Subcutaneous adipose tissue (tissue), 4 donors: ENCODE measurements around the gene MARCHF5. TPM values are rescaled to one million over a fixed set of nuclear protein-coding genes. Genes with fewer than 3 reads are reported as not detected.

Source experiments
- total RNA-seq, 4 donors: library from RNA; depleted of rRNA; stranded (reverse); fragments of >200 nt; gene quantifications; one replicate each; pipeline ENCODE4 v1.1.0, GENCODE V29; 2016
- TF ChIP-seq, protein P1 (sequence below): fragments of 450-650 bp; IDR thresholded peaks from one replicate; pipeline ENCODE4 v1.5.1; 2016; ENCODE audit warnings: low read depth, mild to moderate bottlenecking, control low read depth, antibody characterized with exemption, moderate library complexity

The MARCHF5 gene
- total RNA-seq, 4 donors from 2014 or later: 25.2 to 36.2 (median 31.7) TPM

DNA sequence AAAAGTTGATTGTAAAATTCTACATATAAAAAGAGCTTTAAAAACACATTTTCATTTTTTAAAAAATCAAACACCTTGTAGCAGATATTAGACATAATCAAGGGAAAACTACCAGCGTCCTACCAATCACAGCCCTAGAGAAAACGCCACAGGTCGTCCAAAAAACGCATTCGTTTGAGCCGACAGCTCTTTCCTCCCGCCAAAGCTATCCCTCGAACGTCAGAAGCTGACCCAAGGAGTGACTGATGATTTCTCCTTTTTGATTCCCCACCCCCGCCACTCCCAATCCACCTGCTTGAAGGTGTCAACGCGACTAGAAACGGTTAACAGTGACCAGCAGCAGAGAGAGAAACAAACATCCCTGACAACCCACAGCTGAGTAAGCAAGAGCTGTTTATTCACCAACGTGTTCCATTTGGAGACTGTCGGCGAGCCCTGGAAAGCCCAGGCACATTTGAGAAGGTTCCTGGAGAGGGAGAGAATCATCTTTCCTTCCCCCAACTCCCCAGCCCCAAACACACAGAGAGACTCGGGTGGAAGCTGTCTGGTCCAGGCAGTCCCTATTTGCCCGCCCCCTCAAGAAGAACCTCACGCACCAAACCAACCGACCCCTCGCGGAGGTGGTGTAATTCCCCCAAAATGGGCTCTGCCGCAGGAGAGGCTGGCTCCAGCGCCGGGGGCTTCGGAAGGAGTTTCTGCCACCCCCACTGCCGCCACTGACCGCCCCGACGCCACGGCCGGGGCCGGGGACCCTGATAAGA is 711 bp upstream of the MARCHF5 start:
- TF ChIP-seq, protein P1, sequence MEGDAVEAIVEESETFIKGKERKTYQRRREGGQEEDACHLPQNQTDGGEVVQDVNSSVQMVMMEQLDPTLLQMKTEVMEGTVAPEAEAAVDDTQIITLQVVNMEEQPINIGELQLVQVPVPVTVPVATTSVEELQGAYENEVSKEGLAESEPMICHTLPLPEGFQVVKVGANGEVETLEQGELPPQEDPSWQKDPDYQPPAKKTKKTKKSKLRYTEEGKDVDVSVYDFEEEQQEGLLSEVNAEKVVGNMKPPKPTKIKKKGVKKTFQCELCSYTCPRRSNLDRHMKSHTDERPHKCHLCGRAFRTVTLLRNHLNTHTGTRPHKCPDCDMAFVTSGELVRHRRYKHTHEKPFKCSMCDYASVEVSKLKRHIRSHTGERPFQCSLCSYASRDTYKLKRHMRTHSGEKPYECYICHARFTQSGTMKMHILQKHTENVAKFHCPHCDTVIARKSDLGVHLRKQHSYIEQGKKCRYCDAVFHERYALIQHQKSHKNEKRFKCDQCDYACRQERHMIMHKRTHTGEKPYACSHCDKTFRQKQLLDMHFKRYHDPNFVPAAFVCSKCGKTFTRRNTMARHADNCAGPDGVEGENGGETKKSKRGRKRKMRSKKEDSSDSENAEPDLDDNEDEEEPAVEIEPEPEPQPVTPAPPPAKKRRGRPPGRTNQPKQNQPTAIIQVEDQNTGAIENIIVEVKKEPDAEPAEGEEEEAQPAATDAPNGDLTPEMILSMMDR: no peak

DNA sequence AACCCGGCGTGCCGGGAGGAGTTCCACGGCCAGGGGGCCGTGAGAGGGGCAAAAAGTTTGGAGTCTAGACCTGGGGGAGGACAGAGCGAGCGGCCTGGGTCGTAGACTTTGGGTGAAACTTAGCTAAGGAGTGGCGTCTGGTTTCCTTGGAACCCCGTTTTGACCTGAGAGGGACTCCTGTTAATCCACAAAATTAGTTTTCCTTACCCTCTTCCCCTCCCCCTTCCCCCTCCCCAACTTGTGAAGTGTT is 574 bp downstream of the MARCHF5 start:
- TF ChIP-seq, protein P1: no peak

DNA sequence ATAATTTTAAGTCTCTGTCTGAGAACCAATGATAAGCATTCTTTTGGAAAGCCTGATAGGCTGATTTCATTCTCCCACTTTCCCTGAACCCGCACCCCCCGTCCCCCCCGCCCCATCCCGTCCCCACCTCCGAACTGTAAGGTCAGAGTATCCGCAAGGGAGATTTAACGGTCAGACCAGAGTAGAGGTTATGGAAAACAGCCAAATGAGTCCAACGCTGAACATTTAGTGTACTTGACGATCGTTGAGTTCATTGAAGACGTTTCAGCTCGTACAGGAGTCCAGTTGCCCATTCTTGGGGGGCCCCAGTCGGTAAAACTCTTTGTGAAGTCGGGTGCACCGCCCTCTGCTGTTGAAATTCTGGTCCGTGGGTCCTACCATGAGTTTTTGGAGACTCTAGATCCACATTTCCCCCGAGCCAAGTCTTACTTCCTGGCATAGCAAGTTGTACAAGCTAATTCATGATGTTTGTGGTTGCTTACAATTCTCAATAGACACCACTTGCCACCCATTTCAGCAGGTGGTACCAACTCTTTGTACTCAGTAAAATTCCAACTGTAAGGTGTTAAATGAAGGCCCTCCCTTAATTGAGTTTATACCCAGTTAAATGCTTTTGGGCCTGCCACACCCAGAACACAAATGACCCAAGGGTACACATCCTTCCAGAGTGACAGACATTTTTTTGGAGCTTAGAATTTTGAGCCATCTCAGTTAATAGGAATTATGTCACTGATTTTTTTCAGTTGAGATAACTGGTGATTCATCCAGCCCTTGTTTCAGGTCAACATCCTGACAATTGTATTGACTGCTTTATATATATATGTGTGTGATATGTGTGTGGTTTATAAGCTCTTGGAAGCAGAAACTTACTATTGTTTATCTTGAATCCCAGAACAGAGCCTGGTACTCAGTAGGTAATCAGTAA is 1.2 kb downstream of the MARCHF5 start:
- TF ChIP-seq, protein P1: no peak

DNA sequence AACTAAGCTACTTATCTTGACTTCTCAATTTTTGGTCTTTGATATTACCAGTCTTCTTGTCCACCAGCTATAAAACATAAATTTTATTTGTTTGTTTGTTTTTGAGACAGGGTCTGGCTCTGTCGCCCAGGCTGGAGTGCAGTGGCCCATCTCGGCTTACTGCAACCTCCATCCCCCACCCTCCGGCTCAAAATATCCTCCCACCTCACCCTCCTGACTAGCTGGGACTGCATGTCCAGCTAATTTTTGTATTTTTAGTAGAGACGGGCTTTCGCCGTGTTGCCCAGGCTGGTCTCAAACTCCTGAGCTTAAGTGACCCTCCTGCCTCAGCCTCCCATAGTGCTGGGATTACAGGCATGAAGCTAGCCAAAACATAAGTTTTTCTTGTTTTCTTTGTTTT is 7.5 kb downstream of the MARCHF5 start:
- TF ChIP-seq, protein P1: no peak

DNA sequence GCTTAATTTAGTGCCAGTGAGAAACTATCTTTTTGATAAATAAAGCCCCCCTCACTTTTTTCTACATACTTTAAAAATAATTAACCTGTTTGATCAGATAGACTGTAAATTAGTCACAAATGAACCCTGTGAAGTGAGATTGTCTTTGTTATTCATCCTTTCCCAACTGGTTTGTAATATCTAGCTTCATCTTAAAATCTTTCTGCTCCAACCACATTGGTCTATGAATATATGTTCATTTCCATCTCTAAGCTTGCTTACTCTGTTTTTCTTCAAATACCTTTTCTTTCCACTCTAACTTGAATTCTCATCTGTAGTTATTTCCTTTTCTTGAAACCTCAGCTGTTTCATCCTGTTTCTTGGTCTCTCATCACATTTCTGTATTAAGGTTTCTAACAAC is 12.1 kb downstream of the MARCHF5 start:
- TF ChIP-seq, protein P1: no peak

DNA sequence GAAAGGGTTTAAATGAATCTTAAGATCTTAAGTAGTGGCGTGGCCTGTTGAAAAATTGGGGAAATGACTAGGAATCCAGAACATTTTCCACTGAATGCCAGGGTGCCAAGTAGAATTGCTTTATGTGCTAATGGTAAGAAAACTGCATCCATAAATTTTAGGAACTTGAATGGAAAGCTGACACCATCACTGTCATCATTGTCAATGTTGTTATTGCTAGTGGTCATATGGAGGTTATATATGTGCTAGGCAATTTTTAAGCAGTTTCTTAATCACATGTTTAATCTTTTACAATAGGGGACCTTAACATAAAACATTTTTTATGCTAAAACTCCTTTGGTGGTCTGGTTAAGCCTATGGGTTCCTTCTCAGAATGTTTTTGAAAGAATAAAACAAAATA is 13.1 kb downstream of the MARCHF5 start:
- TF ChIP-seq, protein P1: no peak
